Prostate gland (tissue), 2 donors: ENCODE results near the gene C13orf46. TPM values are rescaled to one million over a fixed set of nuclear protein-coding genes. Genes with fewer than 3 reads are reported as not detected.
A peak's percentile ranks its signal among the peaks of the same experiment; 100 is the strongest.

ENCODE experiments used
- DNase-seq: peaks from one replicate; pipeline ENCODE4 v3.0.0-alpha.2; 2019; ENCODE audit warnings: low spot score
- H3K27ac ChIP-seq, 2 donors: fragments of 200-600 bp; sonication (generic); 2 replicates each; pipeline ENCODE4 v1.5.1; 2017 to 2019
- H3K27me3 ChIP-seq: fragments of 200-600 bp; sonication (generic); replicated peaks from 2 replicates; pipeline ENCODE4 v1.5.1; 2019; ENCODE audit not compliant: insufficient read depth
- H3K36me3 ChIP-seq, 2 donors: fragments of 200-600 bp; sonication (generic); 1 replicate in 1 of 2; 2 replicates in 1 of 2; pipeline versions ENCODE4 v1.5.1 to v1.8.1; 2017 to 2019
- H3K4me1 ChIP-seq: fragments of 200-600 bp; sonication (generic); replicated peaks from 2 replicates; pipeline ENCODE4 v1.5.1; 2019
- H3K4me3 ChIP-seq, 2 donors: fragments of 200-600 bp; sonication (generic); 2 replicates each; pipeline ENCODE4 v1.5.1; 2017 to 2019
- H3K9me3 ChIP-seq: fragments of 200-600 bp; sonication (generic); 2 replicates; pipeline ENCODE4 v1.5.1; 2017
- POLR2A ChIP-seq: fragments of 450-650 bp; IDR thresholded peaks from one replicate; pipeline ENCODE4 v1.6.1; 2016; ENCODE audit warnings: antibody characterized with exemption, mild to moderate bottlenecking
- POLR2AphosphoS5 ChIP-seq: sonication (generic); formaldehyde crosslinking; IDR thresholded peaks from one replicate; pipeline ENCODE4 v1.6.1; 2017; ENCODE audit warnings: antibody characterized with exemption
- WGBS: methylation state at CpG from one replicate; pipeline ENCODE4 v1.1.5; 2018; 5-methylcytosine and 5-hydroxymethylcytosine counted together
- intact Hi-C: fragments of 100-400 bp; cut with DNase I; formaldehyde crosslinking; loops from one replicate; pipeline ENCODE4 v1.14.2; 2022
- total RNA-seq, 2 donors: library from RNA; depleted of rRNA; stranded (reverse); fragments of >200 nt; gene quantifications; one replicate each; pipeline ENCODE4 v1.1.0, GENCODE V29; 2016
- TF ChIP-seq, protein P1 (sequence below), 4 experiments: fragments of 200-600 bp in 2 of 4; fragments of 450-650 bp in 2 of 4; sonication (generic) in 2 of 4; IDR thresholded peaks; 1 replicate in 3 of 4; 2 replicates in 1 of 4; pipeline ENCODE4 v1.5.1; 2016 to 2019; ENCODE audit warnings: antibody characterized with exemption in 4 of 4, mild to moderate bottlenecking in 2 of 4, moderate library complexity in 2 of 4

C13orf46 gene
- total RNA-seq, 2 donors from 2014 or later, result 8.0 to 9.9 TPM

DNA sequence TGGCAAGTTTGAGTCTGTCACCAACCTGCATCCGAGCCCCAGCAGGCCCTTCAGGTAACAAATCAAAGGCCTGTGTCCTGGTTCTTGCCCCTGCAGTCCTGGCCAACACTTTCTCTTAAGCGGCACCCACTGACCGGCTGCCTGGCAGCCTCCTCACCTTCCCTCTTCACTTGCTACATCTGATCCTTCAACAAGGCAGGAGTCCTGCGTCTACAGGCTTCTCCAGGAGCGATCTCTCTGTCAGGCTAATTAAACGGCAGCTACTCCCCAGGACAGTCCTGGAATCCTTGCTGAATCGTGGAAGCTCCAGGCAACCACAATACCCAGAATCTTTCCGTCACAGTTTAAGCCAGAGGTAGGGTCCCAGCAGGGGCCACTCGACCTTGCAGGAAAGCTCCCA lies 68.9 kb downstream of the C13orf46 start:
- DNase-seq, result no peak
- Histone ChIP-seq H3K4me1 (no peaks in the 10 kb centered on the region), H3K9me3 (no peaks in the 10 kb centered on the region), H3K36me3 (no peaks in the 10 kb centered on the region), H3K4me3 (no peak overlapping the region), H3K27me3 (no peaks in the 10 kb centered on the region), H3K27ac (no peak overlapping the region)
- TF ChIP-seq, protein P1, sequence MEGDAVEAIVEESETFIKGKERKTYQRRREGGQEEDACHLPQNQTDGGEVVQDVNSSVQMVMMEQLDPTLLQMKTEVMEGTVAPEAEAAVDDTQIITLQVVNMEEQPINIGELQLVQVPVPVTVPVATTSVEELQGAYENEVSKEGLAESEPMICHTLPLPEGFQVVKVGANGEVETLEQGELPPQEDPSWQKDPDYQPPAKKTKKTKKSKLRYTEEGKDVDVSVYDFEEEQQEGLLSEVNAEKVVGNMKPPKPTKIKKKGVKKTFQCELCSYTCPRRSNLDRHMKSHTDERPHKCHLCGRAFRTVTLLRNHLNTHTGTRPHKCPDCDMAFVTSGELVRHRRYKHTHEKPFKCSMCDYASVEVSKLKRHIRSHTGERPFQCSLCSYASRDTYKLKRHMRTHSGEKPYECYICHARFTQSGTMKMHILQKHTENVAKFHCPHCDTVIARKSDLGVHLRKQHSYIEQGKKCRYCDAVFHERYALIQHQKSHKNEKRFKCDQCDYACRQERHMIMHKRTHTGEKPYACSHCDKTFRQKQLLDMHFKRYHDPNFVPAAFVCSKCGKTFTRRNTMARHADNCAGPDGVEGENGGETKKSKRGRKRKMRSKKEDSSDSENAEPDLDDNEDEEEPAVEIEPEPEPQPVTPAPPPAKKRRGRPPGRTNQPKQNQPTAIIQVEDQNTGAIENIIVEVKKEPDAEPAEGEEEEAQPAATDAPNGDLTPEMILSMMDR (IDR thresholded peaks at IDR 0.05), result no peak
- TF ChIP-seq POLR2A, result no peak
- no peak for TF ChIP-seq POLR2AphosphoS5
- intact Hi-C loops, result loop anchor here (2.0 to 5.0 kb wide), 2 partner anchors 68 to 88 kb away; no protein-coding TSS in a partner anchor
- WGBS, result 84% methylated on average over 9 of the region's 9 CpGs

DNA sequence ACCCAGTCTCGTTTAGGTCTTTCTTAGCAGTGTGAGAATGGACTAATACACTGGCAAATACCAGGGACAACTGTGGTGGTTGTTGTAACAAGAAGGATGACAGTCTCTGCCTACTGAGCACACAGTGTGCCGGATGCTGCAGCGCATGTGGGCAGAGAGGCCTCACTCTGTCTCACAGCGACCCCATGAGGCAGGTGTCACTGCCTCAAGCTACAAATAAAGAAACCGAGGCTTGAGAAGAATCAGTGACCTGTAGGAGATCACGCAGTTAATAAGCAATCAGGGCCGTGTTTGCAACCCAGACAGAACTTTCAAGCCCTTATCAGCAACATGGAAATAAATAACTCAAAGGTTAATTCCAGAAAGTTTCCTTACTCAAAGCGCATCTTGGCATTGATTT lies 69.5 kb downstream of the C13orf46 start:
- DNase-seq, result no peak
- no peaks in the 10 kb centered on the region for H3K4me1 ChIP-seq
- H3K9me3 ChIP-seq, result no peaks in the 10 kb centered on the region
- 64% methylated on average over 8 of the region's 8 CpGs for WGBS
- H3K27me3 ChIP-seq, result no peaks in the 10 kb centered on the region
- no peak overlapping the region for H3K27ac ChIP-seq
- intact Hi-C loops, result loop anchor here (2.0 to 5.0 kb wide), 2 partner anchors 42 to 88 kb away; partner anchors contain the start of gene GAS6
- H3K36me3 ChIP-seq, result no peaks in the 10 kb centered on the region
- no peak for TF ChIP-seq POLR2AphosphoS5
- TF ChIP-seq, protein P1 (IDR thresholded peaks at IDR 0.05), result peak in 3 of 4 experiments; percentile 33 to 56 (median 42)
- no peak for TF ChIP-seq POLR2A
- no peak overlapping the region for H3K4me3 ChIP-seq

DNA sequence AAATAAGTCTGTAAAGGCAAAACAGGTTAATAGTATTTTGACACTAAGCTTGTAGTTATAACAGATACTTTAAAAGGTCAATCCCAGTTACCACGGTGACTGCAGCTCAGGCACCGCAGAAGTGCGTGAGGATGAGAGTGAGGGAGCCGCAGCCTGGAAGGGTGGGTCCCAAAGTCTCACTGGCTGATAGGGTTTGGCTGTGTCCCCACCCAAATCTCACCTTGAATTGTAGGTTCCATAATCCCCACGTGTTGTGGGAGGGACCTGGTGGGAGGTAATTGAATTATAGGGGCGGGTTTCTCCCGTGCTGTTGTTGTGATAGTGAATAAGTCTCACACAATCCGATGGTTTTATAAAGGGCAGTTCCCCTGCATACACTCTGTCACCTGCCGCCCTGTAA lies 70.0 kb downstream of the C13orf46 start:
- H3K27ac ChIP-seq, result no peak overlapping the region
- intact Hi-C loops, result loop anchor here (2.0 to 5.0 kb wide), 2 partner anchors 42 to 87 kb away; partner anchors contain the start of gene GAS6
- WGBS, result 82% methylated on average over 9 of the region's 9 CpGs
- H3K4me1 ChIP-seq, result no peaks in the 10 kb centered on the region
- no peak for DNase-seq
- TF ChIP-seq POLR2AphosphoS5, result no peak
- TF ChIP-seq POLR2A, result no peak
- H3K9me3 ChIP-seq, result no peaks in the 10 kb centered on the region
- H3K36me3 ChIP-seq, result no peaks in the 10 kb centered on the region
- H3K4me3 ChIP-seq, result no peak overlapping the region
- H3K27me3 ChIP-seq, result no peaks in the 10 kb centered on the region

Other genes starting within 250 kb of the C13orf46 start
- gene TMEM255B, start 214.8 kb downstream of the C13orf46 start, total RNA-seq, result 1 to 10 TPM in 1 of 2 donors, under 1 TPM in 1; 0.96 to 4.6 TPM
- gene GAS6, start 110.0 kb downstream of the C13orf46 start, total RNA-seq, result 100 to 1,000 TPM; 116 to 432 TPM
- 10 to 100 TPM in 1 of 2 donors, 1 to 10 TPM in 1; 8.6 to 12.5 TPM for gene RASA3, start 158.5 kb upstream of the C13orf46 start, total RNA-seq
- gene CFAP97D2, start 205.2 kb upstream of the C13orf46 start, total RNA-seq, result under 1 TPM in 1 of 2 donors, not detected in 1; 0.62 TPM